ENCODE results near the gene CRYZL1.
A peak's percentile ranks its signal among the peaks of the same experiment; 100 is the strongest.

Gene CRYZL1

GRCh38 chr21:33546086-33546485 lies 95.5 kb downstream of the CRYZL1 start:
- DNase-seq (ENCODE audit: low spot score): no peak
- Histone ChIP-seq H3K36me3 (replicated peaks in 1 of 2; ENCODE audit: control insufficient read depth in 2 of 2, insufficient read depth in 2 of 2, low read length in 2 of 2) (peaks cover 18 to 53% of the 10 kb centered on the region in 2 donors), H3K4me2 (ENCODE audit: insufficient read depth, low read length, poor library complexity, severe bottlenecking) (no peak overlapping the region), H2AFZ (ENCODE audit: low read length) (no peak overlapping the region), H2BK12ac (ENCODE audit: low read length) (no peak overlapping the region), H3K9me3 (replicated peaks in 1 of 2; ENCODE audit: control insufficient read depth in 2 of 2, insufficient read depth in 1 of 2, low read depth in 1 of 2, low read length in 2 of 2) (peaks cover 5 to 6% of the 10 kb centered on the region in 2 donors), H3K79me1 (ENCODE audit: low read depth, low read length) (peaks cover 9% of the 10 kb centered on the region), H3K4ac (ENCODE audit: low read length) (no peak overlapping the region), H3K18ac (ENCODE audit: low read length) (no peak overlapping the region), H2BK5ac (ENCODE audit: low read length) (no peak overlapping the region), H2AK5ac (ENCODE audit: low read depth, low read length) (no peak overlapping the region), H3K9ac (ENCODE audit: low read depth, low read length, poor library complexity) (no peak overlapping the region), H3K23ac (ENCODE audit: low read depth, low read length, poor library complexity) (no peak overlapping the region), H4K91ac (ENCODE audit: low read depth, low read length, poor library complexity) (no peak overlapping the region), H2BK15ac (ENCODE audit: low read length) (no peak overlapping the region), H3K14ac (ENCODE audit: low read length) (no peak overlapping the region), H2BK120ac (ENCODE audit: low read depth, low read length) (no peak overlapping the region), H3K4me3 (ENCODE audit: low read length in 2 of 2) (no peak overlapping the region), H3K27me3 (ENCODE audit: control insufficient read depth in 3 of 3, insufficient read depth in 3 of 3, low read depth in 1 of 3, low read length in 3 of 3) (no peaks in the 10 kb centered on the region), H3K27ac (replicated peaks; ENCODE audit: low read length) (no peak overlapping the region), H3K4me1 (ENCODE audit: control insufficient read depth in 2 of 2, insufficient read depth in 1 of 2, low read depth in 1 of 2, low read length in 2 of 2) (peaks cover 0 to 7% of the 10 kb centered on the region in 2 donors), H4K8ac (ENCODE audit: low read depth, low read length) (no peak overlapping the region)
- WGBS, 2 donors (ENCODE audit: extremely low coverage in 2 of 2, insufficient read length in 2 of 2, insufficient replicate concordance in 1 of 2): 100% methylated on average over 1 of the region's 3 CpGs; no CpG with 5 or more reads in 1 of the 2 donors

- peaks cover 4 to 50% of the 10 kb centered on the region in 2 donors for H3K36me3 ChIP-seq (replicated peaks in 1 of 2; ENCODE audit: control insufficient read depth in 2 of 2, insufficient read depth in 2 of 2, low read length in 2 of 2)
- DNase-seq (ENCODE audit: low spot score): no peak
- H2BK120ac ChIP-seq (ENCODE audit: low read depth, low read length): no peak overlapping the region
- no peak overlapping the region for H3K4ac ChIP-seq (ENCODE audit: low read length)
- no peak overlapping the region for H3K18ac ChIP-seq (ENCODE audit: low read length)
- H4K91ac ChIP-seq (ENCODE audit: low read depth, low read length, poor library complexity): no peak overlapping the region
- no peaks in the 10 kb centered on the region for H3K79me1 ChIP-seq (ENCODE audit: low read depth, low read length)
- no peak overlapping the region for H2AK5ac ChIP-seq (ENCODE audit: low read depth, low read length)
- no peaks in the 10 kb centered on the region for H3K27me3 ChIP-seq (ENCODE audit: control insufficient read depth in 3 of 3, insufficient read depth in 3 of 3, low read depth in 1 of 3, low read length in 3 of 3)
- peak overlapping the region in 1 of 2 donors; percentile 69 for H3K4me3 ChIP-seq (ENCODE audit: low read length in 2 of 2)
- H3K27ac ChIP-seq (replicated peaks; ENCODE audit: low read length): no peak overlapping the region
- H3K4me2 ChIP-seq (ENCODE audit: insufficient read depth, low read length, poor library complexity, severe bottlenecking): no peak overlapping the region
- H3K4me1 ChIP-seq (ENCODE audit: control insufficient read depth in 2 of 2, insufficient read depth in 1 of 2, low read depth in 1 of 2, low read length in 2 of 2): peaks cover 0 to 10% of the 10 kb centered on the region in 2 donors
- H2BK5ac ChIP-seq (ENCODE audit: low read length): no peak overlapping the region
- H3K9ac ChIP-seq (ENCODE audit: low read depth, low read length, poor library complexity): no peak overlapping the region
- no peak overlapping the region for H2BK12ac ChIP-seq (ENCODE audit: low read length)
- no peak overlapping the region for H3K14ac ChIP-seq (ENCODE audit: low read length)
- no peak overlapping the region for H2BK15ac ChIP-seq (ENCODE audit: low read length)
- H3K9me3 ChIP-seq (replicated peaks in 1 of 2; ENCODE audit: control insufficient read depth in 2 of 2, insufficient read depth in 1 of 2, low read depth in 1 of 2, low read length in 2 of 2): peaks cover 0 to 2% of the 10 kb centered on the region in 2 donors
- no peak overlapping the region for H2AFZ ChIP-seq (ENCODE audit: low read length)
- WGBS, 2 donors (ENCODE audit: extremely low coverage in 2 of 2, insufficient read length in 2 of 2, insufficient replicate concordance in 1 of 2): no CpG with 5 or more reads among the region's 8 CpGs
- no peak overlapping the region for H4K8ac ChIP-seq (ENCODE audit: low read depth, low read length)
- no peak overlapping the region for H3K23ac ChIP-seq (ENCODE audit: low read depth, low read length, poor library complexity)
These were observed 96.9 kb downstream of the CRYZL1 start for GRCh38 chr21:33544451-33545195.

- H4K8ac ChIP-seq (ENCODE audit: low read depth, low read length): no peak overlapping the region
- peak overlapping the region; percentile 85 for H2AFZ ChIP-seq (ENCODE audit: low read length)
- H2BK5ac ChIP-seq (ENCODE audit: low read length): no peak overlapping the region
- no peaks in the 10 kb centered on the region for H3K27me3 ChIP-seq (ENCODE audit: control insufficient read depth in 3 of 3, insufficient read depth in 3 of 3, low read depth in 1 of 3, low read length in 3 of 3)
- no peak overlapping the region for H4K91ac ChIP-seq (ENCODE audit: low read depth, low read length, poor library complexity)
- no peak overlapping the region for H3K9ac ChIP-seq (ENCODE audit: low read depth, low read length, poor library complexity)
- no peak for DNase-seq (ENCODE audit: low spot score)
- H3K14ac ChIP-seq (ENCODE audit: low read length): no peak overlapping the region
- peaks cover 0 to 10% of the 10 kb centered on the region in 2 donors for H3K4me1 ChIP-seq (ENCODE audit: control insufficient read depth in 2 of 2, insufficient read depth in 1 of 2, low read depth in 1 of 2, low read length in 2 of 2)
- H3K4ac ChIP-seq (ENCODE audit: low read length): no peak overlapping the region
- no peaks in the 10 kb centered on the region for H3K79me1 ChIP-seq (ENCODE audit: low read depth, low read length)
- H3K18ac ChIP-seq (ENCODE audit: low read length): peak overlapping the region; percentile 82
- H3K23ac ChIP-seq (ENCODE audit: low read depth, low read length, poor library complexity): no peak overlapping the region
- WGBS, 2 donors (ENCODE audit: extremely low coverage in 2 of 2, insufficient read length in 2 of 2, insufficient replicate concordance in 1 of 2): no CpG with 5 or more reads among the region's 26 CpGs
- H3K4me3 ChIP-seq (ENCODE audit: low read length in 2 of 2): peak overlapping the region; percentile 69 to 89
- H2BK15ac ChIP-seq (ENCODE audit: low read length): no peak overlapping the region
- no peak overlapping the region for H2BK120ac ChIP-seq (ENCODE audit: low read depth, low read length)
- peak overlapping the region; percentile 38 for H3K4me2 ChIP-seq (ENCODE audit: insufficient read depth, low read length, poor library complexity, severe bottlenecking)
- H2BK12ac ChIP-seq (ENCODE audit: low read length): no peak overlapping the region
- no peak overlapping the region for H2AK5ac ChIP-seq (ENCODE audit: low read depth, low read length)
- peaks cover 0 to 2% of the 10 kb centered on the region in 2 donors for H3K9me3 ChIP-seq (replicated peaks in 1 of 2; ENCODE audit: control insufficient read depth in 2 of 2, insufficient read depth in 1 of 2, low read depth in 1 of 2, low read length in 2 of 2)
- H3K27ac ChIP-seq (replicated peaks; ENCODE audit: low read length): peak overlapping the region; percentile 92
- H3K36me3 ChIP-seq (replicated peaks in 1 of 2; ENCODE audit: control insufficient read depth in 2 of 2, insufficient read depth in 2 of 2, low read length in 2 of 2): peaks cover 5 to 50% of the 10 kb centered on the region in 2 donors
These were observed 97.9 kb downstream of the CRYZL1 start for GRCh38 chr21:33543505-33544129.
